Aorta (tissue), 5 donors: ENCODE measurements around the gene ANKRD13C. TPM values are rescaled to one million over a fixed set of nuclear protein-coding genes. Genes with fewer than 3 reads are reported as not detected.
"Not testable (repeated sequence)": the region's sequence is repeated elsewhere in the genome, so short reads cannot be mapped to it uniquely, and the experiment has no call there.

Experiments
- ATAC-seq: fragments of 200-7000 bp; cut with Tn5 transposase; one replicate; pipeline ENCODE4 v1.9.1; 2022; ENCODE audit warnings: moderate library complexity; ENCODE audit not compliant: low FRiP score
- DNase-seq, 2 donors: peaks; one replicate each; pipeline ENCODE4 v3.0.0-alpha.2; 2020
- H3K27ac ChIP-seq, 2 donors: one replicate each; pipeline ENCODE4 v1.5.1; 2013; ENCODE audit warnings: low read length in 2 of 2, mild to moderate bottlenecking in 2 of 2, moderate library complexity in 2 of 2, control low read depth in 1 of 2, inconsistent platforms in 1 of 2, low read depth in 1 of 2
- H3K27me3 ChIP-seq, 2 donors: one replicate each; pipeline ENCODE4 v1.6.1; 2013; ENCODE audit warnings: control low read depth in 1 of 2, low read length in 1 of 2, mild to moderate bottlenecking in 1 of 2, moderate library complexity in 1 of 2; ENCODE audit not compliant: insufficient read depth in 2 of 2, control insufficient read depth in 1 of 2
- H3K36me3 ChIP-seq, 2 donors: one replicate each; pipeline ENCODE4 v1.6.1; 2013; ENCODE audit warnings: control low read depth in 1 of 2, low read length in 1 of 2, mild to moderate bottlenecking in 1 of 2; ENCODE audit not compliant: insufficient read depth in 2 of 2, control insufficient read depth in 1 of 2
- H3K4me1 ChIP-seq, 2 donors: one replicate each; pipeline ENCODE4 v1.6.1; 2013; ENCODE audit warnings: low read length in 2 of 2, control low read depth in 1 of 2, mild to moderate bottlenecking in 1 of 2, moderate library complexity in 1 of 2; ENCODE audit not compliant: insufficient read depth in 2 of 2, control insufficient read depth in 1 of 2
- H3K4me3 ChIP-seq, 2 donors: one replicate each; pipeline ENCODE4 v1.5.1; 2013; ENCODE audit warnings: low read length in 2 of 2, control low read depth in 1 of 2, mild to moderate bottlenecking in 1 of 2
- H3K9me3 ChIP-seq: one replicate; pipeline ENCODE4 v1.6.1; 2013; ENCODE audit warnings: mild to moderate bottlenecking, low read length; ENCODE audit not compliant: control insufficient read depth
- WGBS, 2 donors: extraction: QIAGEN DNeasy Blood & Tissue Kit; methylation state at CpG; one replicate each; pipeline ENCODE4 v1.1.7; 2013; 5-methylcytosine and 5-hydroxymethylcytosine counted together
- intact Hi-C, 2 donors: fragments of 100-400 bp; cut with DNase I; formaldehyde crosslinking; loops; one replicate each; pipeline versions ENCODE4 v1.14.2 to v1.15.0; 2022
- polyA plus RNA-seq, 2 donors: library from polyadenylated mRNA; stranded (reverse); fragments of 200-250 nt; gene quantifications; one replicate each; pipeline ENCODE4 v1.2.3, GENCODE V29; 2013
- total RNA-seq, 2 donors: library from RNA; stranded (reverse); fragmentation: NEBNext Ultra II Directional; extraction: Animal tissue kit (Norgen Biotek cat#: 25700); gene quantifications; one replicate each; pipeline ENCODE4 v1.2.1, GENCODE V29; 2021
- donor health status: healthy with polysubstance abuse.
- donor health status: Bipolar disorder and iron deficiency.
- donor health status: DM: no; HTN: no; CAD: no.
- donor health status: DM: no; HTN: no; CAD: no.
- donor health status: DM: yes; HTN: yes; CAD: no.

The ANKRD13C gene
- total and polyA plus RNA-seq, 4 donors: 5.6 to 28.3 (median 19.4) TPM

- Histone ChIP-seq H3K36me3 (no peaks in the 10 kb centered on the region), H3K27ac (peak overlapping the region; percentile 16 to 71), H3K9me3 (no peaks in the 10 kb centered on the region), H3K4me3 (peak overlapping the region; percentile 49 to 87), H3K4me1 (peaks cover 0 to 2% of the 10 kb centered on the region in 2 donors), H3K27me3 (no peaks in the 10 kb centered on the region)
- DNase-seq: no peak
- ATAC-seq: no peak
- WGBS, 2 donors: 37 to 38% methylated on average over 6 of the region's 6 CpGs
- intact Hi-C loops: loop anchor here (2.0 to 10.0 kb wide), 2 partner anchors 56 to 150 kb away; partner anchors contain the start of genes CTH (in 2 of the 2) and LRRC40 (in 1 of the 2)
Observed at GRCh38 chr1:70355111-70355407, 537 bp upstream of the ANKRD13C start.

DNA sequence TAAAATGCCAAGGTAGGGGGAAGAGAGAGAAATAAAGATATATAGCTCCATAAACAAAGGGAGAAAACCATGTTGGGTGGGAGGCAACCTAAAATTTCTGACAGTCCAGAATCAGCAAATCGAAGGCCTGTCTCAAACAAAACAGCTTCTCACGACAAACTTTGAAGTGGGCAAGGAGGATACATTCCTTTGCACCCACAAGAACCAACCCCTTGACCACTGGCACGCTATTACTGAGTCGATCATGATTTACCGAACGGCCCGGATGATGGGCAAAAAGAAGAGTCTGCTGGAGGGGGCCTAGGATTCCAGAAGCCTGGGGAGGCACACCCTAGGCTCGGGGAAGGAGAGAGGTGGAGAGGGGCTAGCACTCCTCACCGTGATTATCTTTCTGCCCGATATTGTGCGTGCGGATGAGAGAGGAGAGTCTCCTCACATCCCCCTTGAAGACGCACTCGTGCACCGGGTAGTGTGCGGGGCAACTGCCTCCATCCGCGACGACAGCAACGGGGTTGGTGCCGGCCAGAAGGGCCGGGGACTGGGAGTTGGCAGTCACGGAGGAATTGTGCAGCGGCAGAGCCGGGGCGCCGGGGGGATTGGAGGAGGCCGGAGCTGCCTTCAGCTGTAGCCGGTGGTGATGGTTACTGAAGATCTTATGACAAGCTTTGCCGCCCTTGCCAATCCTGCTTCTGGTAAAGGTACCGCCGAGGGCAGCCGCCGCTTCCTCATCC, 756 bp downstream of the ANKRD13C start:
- peak overlapping the region; percentile 78 to 91 for H3K27ac ChIP-seq
- no peaks in the 10 kb centered on the region for H3K27me3 ChIP-seq
- no peaks in the 10 kb centered on the region for H3K9me3 ChIP-seq
- intact Hi-C loops: loop anchor here (2.0 to 10.0 kb wide), 3 partner anchors 57 to 149 kb away; partner anchors contain the start of genes CTH (in 2 of the 2), LRRC40 (in 1 of the 2) and SRSF11 (in 1 of the 2)
- peak overlapping the region; percentile 13 to 87 for H3K4me3 ChIP-seq
- 0 to 1% methylated on average over 32 to 34 of the region's 34 CpGs for WGBS, 2 donors
- no peaks in the 10 kb centered on the region for H3K36me3 ChIP-seq
- peaks cover 0 to 2% of the 10 kb centered on the region in 2 donors for H3K4me1 ChIP-seq
- ATAC-seq (peak; percentile 74), DNase-seq (no peak)

- Histone ChIP-seq H3K4me1 (peaks cover 0 to 2% of the 10 kb centered on the region in 2 donors), H3K9me3 (no peaks in the 10 kb centered on the region), H3K4me3 (peak overlapping the region; percentile 13 to 87), H3K27me3 (no peaks in the 10 kb centered on the region), H3K36me3 (no peaks in the 10 kb centered on the region), H3K27ac (no peak overlapping the region)
- 26 to 28% methylated on average over 4 of the region's 4 CpGs for WGBS, 2 donors
- ATAC-seq (no peak), DNase-seq (no peak)
- intact Hi-C loops: loop anchor here (5.0 to 10.0 kb wide), 2 partner anchors 131 to 148 kb away; partner anchors contain the start of genes LRRC40 (in 1 of the 2) and SRSF11 (in 1 of the 2)
Observed at GRCh38 chr1:70353044-70353443, 1.5 kb downstream of the ANKRD13C start.

DNA sequence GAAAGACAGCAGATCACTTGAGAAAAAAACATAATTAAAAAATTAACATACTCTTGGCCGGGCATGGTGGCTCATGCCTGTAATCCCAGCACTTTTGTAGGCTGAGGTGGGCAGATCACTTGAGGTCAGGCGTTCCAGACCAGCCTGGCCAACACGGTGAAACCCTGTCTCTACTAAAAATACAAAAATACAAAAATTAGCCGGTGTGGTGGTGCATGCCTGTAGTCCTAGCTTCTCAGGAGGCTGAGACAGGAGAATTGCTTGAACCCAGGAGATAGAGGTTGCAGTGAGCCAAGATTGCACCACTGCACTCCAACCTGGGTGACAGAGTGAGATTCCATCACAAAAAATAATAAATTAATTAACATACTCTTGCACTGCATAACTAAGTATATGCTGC, 4.7 kb downstream of the ANKRD13C start:
- H3K27ac ChIP-seq, H3K9me3 ChIP-seq, H3K27me3 ChIP-seq, H3K36me3 ChIP-seq, DNase-seq, H3K4me1 ChIP-seq, H3K4me3 ChIP-seq, ATAC-seq: not testable (repeated sequence)
- intact Hi-C loops: loop anchor here (5.0 to 10.0 kb wide), 2 partner anchors 127 to 145 kb away; partner anchors contain the start of genes LRRC40 (in 1 of the 2) and SRSF11 (in 1 of the 2)
- 87 to 88% methylated on average over 4 of the region's 4 CpGs for WGBS, 2 donors

DNA sequence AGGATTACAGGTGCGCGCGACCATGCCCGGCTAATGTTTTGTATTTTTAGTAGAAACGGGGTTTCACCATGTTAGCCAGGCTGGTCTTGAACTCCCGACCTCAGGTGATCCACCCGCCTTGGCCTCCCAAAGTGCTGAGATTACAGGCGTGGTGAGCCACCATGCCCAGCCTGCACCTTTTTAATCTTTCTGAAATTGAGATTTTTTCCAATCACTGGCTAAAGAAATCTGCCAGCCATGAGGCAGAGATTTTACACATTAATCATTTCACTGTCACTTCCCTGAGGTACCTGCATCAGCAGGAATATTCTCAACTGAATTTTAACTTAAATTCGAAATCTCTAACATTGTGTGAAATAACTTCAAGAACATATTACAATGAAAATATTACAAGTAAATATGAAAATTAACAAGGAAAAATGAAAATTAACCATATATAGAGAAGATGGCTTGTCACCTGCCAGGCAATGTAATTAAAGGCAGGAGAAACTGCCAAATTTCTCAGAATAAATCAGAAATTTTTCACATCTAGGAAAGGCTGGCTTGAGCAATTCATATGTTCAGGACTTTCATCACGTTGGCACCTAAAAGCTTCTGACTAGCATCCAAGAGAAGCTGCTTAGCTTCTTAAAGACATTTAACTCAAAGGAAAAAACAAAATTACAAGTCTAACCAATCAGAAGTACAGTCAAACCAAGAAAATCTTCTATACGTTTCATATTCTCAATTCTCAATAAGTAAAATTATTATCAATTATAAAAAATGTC, 5.9 kb downstream of the ANKRD13C start:
- Histone ChIP-seq H3K9me3 (no peaks in the 10 kb centered on the region), H3K27ac (no peak overlapping the region), H3K4me3 (no peak overlapping the region), H3K27me3 (no peaks in the 10 kb centered on the region), H3K36me3 (no peaks in the 10 kb centered on the region), H3K4me1 (peaks cover 0 to 2% of the 10 kb centered on the region in 2 donors)
- intact Hi-C loops: no loop called here
- DNase-seq: no peak
- WGBS, 2 donors: 77 to 82% methylated on average over 11 of the region's 11 CpGs
- ATAC-seq: no peak

DNA sequence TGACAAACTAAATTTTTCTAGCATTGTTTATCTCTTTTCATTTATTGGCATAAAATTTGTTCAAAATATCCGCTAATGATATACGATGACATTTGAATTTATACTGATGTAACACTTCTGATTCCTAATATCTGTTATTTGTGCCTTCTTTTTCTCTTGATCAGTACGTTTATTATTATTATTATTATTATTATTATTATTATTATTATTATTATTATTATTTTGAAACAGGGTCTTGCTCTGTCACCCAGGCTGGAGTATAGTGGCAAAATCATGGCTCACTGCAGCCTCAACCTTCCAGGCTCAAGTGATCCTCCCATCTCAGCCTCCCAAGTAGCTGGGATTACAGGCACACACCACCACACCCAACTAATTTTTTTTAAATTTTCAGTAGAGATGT, 14.9 kb downstream of the ANKRD13C start:
- H3K27ac ChIP-seq, H3K27me3 ChIP-seq, H3K9me3 ChIP-seq, H3K4me1 ChIP-seq, H3K4me3 ChIP-seq, intact Hi-C loops, ATAC-seq, H3K36me3 ChIP-seq, DNase-seq: not testable (repeated sequence)
- WGBS, 2 donors: 95% methylated on average over 3 of the region's 3 CpGs

- Histone ChIP-seq H3K27ac (no peak overlapping the region), H3K27me3 (no peaks in the 10 kb centered on the region), H3K9me3 (no peaks in the 10 kb centered on the region), H3K4me1 (no peaks in the 10 kb centered on the region), H3K4me3 (no peak overlapping the region), H3K36me3 (peaks cover 0 to 2% of the 10 kb centered on the region in 2 donors)
- intact Hi-C loops: no loop called here
- no peak for ATAC-seq
- no peak for DNase-seq
Observed at GRCh38 chr1:70336050-70336449, 18.5 kb downstream of the ANKRD13C start.

- ATAC-seq (no peak), DNase-seq (no peak)
- no peak overlapping the region for H3K27ac ChIP-seq
- intact Hi-C loops: no loop called here
- WGBS, 2 donors: 98 to 99% methylated on average over 9 of the region's 9 CpGs
- no peaks in the 10 kb centered on the region for H3K4me1 ChIP-seq
- no peaks in the 10 kb centered on the region for H3K9me3 ChIP-seq
- H3K27me3 ChIP-seq: no peaks in the 10 kb centered on the region
- H3K36me3 ChIP-seq: peaks cover 0 to 2% of the 10 kb centered on the region in 2 donors
- H3K4me3 ChIP-seq: no peak overlapping the region
Observed at GRCh38 chr1:70334436-70334835, 20.1 kb downstream of the ANKRD13C start.
